Activated gamma-delta T cell treated with anti-CD3 and anti-CD28 coated beads, Interleukin-2, amount 50 U/mL, for 16 hours (primary cell): ENCODE measurements around the gene CDR2L.
"Not testable (repeated sequence)": the region's sequence is repeated elsewhere in the genome, so short reads cannot be mapped to it uniquely, and the experiment has no call there.

Experiments used
- DNase-seq: peaks from one replicate; pipeline ENCODE4 v3.0.0-alpha.2; 2020; ENCODE audit warnings: low read depth

CDR2L gene

GRCh38 chr17:74959826-74960515, 27.5 kb upstream of the CDR2L start:
- DNase-seq, result no peak

DNA sequence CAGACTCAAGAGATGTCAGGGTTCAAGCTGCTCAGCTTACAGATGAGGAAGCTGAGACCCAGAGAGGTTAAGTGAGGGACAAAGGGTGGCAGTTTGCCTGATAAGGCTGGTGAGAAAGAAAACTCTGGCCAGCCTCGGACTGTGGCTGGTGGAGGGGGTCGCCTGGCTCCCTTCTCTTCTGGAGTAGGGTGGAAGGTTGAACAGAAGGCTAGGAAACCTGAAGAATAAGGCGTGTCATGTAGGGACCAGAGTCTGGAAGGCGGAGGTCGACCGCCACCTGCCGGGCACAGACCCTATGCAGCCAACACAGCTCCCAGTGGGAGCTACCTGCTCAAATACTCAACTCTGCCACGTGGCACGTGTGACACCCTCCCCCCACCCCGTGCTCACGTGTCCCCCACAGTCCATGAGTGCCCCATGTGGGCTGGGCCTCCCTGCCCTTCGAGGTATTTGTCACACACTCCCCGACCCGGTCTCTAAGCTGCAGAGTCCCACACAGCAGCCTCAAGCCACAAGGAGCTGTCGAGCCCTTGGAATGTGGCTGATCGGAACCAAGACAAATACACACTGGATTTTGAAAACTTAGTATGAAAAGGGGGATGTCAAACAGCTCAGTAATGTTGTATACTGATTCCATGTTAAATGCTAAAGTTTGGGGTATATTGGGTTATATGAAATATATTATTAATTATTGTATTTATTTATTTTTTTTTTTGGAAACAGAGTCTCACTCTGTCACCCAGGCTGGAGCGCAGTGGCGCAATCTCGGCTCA, 26.7 kb upstream of the CDR2L start:
- no peak for DNase-seq

DNA sequence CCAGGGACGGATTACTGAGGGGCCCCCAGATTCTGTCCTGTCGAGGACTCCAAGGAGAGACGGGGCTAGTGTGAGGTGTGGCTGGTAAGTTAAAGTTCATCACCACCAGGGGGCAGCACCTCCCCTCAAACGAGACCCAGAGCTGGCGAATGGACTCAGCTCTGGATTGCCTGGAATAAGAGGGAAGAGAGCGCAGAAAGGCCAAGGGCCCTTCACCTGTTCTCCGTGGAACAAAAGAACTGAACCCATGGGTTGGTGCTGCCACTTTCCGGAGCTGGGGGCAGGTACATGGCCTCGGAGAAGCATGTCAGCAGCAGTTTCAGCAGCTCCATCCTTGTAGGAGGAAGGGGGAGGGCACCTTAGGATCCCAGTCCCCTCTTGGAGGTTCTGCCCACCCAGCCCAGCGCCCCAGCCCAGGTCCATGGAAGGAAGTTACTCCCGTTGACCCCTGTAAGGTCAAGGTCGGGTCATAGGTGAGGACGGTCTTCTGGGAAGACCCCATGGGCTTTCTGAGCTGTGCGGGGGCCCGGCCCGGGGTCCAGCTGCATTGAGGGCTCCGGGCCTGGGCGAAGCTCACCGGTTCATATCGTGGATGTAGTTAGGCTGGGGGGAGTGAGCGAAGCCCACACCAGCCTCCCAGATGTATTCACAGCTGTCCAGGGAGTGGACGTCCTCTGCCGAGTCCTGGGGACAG, 25.6 kb upstream of the CDR2L start:
- DNase-seq, result peak; percentile 77

GRCh38 chr17:74962622-74963394, 24.6 kb upstream of the CDR2L start:
- no peak for DNase-seq

GRCh38 chr17:74963656-74964055, 23.8 kb upstream of the CDR2L start:
- DNase-seq, result no peak

DNA sequence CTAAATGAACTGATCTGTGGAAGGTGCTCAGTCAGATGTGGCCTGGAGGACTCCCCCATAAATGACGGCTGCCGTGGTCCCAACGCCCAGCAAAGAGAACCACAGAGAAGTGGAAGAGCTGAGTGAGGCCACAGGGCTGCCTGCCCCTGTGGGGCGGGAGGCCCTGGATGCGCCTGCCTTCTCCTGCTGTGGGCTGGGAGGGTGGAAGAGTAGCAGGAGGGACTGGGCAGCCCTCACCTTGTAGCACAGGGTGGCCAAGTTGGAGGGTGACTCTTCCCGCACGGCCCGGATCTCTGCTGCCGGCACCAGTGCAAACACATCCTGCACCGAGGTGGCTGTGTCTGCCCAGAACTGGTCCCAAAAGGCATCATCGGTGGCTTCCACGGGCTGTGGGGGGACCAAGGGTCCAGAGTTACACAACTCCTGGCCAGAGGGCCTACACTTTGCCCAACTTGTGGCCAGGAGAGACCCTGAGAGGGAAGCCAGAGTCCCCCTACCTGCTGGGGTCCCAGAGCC, 23.1 kb upstream of the CDR2L start:
- DNase-seq, result no peak

GRCh38 chr17:74964988-74965622, 22.3 kb upstream of the CDR2L start:
- no peak for DNase-seq

DNA sequence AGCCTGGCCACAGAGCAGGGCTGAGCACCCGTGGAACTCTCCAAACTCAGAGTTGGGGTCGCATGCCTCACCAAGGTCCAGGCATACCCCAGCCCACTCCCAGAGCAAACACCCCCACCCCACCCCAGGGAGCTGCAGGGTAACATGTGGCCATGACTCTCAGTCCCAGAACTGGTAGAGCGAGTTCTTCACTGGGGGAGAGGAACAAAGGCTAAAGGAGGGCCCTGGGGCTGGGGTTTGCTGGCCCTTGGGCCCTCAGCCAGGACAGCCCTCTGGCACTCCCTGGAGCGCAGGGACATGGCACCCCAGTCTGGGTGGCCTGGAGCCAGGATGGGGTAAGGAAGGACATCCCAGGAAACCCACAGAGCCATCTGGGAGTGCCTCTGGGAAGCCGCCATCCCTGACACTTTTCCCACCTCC, 19.1 kb upstream of the CDR2L start:
- no peak for DNase-seq

DNA sequence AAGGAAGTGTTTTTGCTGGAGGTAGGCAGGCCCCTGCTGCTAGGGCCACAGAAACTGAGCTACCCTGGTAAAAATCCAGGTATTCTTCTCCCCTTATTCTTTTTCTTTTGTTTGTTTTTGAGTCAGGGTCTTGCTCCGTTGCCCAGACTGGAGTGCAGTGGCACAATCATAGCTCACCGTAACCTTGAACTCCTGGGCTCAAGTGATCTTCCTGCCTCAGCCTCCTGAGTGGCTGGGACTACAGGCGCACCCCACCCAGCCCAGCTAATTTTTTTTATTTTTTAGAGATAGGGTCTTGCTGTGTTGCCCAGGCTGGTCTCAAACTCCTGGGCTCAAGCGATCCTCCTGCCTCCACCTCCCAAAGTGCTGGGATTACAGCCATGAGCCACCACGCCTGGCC, 17.9 kb upstream of the CDR2L start:
- DNase-seq, result not testable (repeated sequence)

DNA sequence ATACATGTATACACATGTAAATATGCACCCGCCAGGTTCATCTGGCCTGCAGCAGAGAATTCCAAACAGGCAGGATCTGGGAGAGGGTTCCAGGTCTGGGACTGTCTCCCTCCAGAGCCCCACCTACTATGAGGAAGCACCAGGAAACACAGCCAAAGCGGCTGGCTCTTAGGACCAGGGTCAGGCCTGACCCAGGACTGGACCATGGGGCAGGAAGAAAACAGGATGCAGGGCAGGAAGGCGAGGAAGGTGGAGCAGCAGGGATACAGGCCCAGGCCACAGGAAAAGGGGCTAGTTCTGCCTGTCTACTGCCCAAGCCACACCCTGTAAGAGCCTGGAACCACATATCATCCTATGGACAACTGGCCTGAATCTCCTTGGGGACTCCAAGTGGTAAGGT, 17.0 kb upstream of the CDR2L start:
- no peak for DNase-seq

GRCh38 chr17:74971069-74971841, 16.2 kb upstream of the CDR2L start:
- DNase-seq, result no peak

DNA sequence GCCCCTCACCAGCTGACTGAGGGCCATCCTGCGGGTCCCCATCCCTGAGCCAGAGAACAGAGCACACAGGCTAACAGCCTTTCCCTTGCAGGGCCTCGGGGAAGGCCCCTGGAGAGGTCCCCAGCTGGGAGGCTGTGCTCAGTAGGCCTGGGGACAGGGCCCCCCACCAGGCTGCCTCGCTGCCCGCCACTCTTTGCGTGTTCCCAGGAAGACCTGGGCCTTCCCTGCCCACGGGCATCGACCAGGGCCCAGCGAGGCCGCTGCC, 15.7 kb upstream of the CDR2L start:
- DNase-seq, result no peak

DNA sequence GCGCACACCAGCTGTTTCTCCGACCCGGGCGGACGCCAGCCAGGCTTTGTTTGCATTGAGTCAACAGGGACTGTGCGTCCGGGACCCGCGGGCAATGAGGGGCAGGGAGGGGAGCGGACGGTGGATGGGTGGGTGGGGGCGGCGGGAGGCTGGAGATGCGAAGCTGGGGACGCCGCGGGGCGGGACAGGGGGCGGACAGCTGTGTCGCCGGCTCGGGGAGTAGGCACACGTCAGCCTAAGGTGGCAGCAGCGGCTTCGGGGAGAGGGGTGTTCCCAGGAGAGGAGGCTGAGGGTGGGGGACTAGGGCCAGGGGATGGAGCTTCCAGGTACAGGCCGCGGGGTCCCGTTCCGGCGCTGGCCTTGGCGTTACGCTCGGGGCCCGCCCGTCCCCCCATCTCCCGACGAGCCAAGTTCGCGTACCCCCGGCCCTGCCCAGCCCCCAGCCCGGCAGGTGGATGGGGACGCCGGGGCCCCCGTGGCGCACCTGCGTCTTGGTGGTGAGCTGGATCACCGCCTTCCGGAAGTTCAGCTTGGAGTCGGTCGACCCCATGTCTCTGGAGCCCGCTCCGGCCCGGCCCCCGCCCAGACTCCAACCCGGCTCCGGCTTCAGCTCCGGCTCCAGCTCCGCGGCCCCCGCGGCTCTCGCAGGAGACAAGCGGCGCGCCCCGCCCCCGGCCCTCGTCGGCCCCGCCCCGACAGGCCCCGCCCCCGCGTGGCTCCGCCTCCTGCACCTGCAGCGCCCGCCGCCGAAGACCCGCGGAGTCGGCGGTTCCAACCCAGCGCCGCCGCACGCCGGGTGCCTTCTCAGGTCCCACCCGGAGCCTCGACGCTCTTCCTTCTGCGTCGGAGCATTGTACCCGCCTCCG, 15.1 kb upstream of the CDR2L start, which contains the start of gene HID1:
HID1 (minus strand) TSS at position 653 of the 866 bp plus-strand sequence; CDS start at position 550, 103 bp downstream.
- DNase-seq, result peak; percentile 70

GRCh38 chr17:74972973-74973328, 14.5 kb upstream of the CDR2L start:
- no peak for DNase-seq

- DNase-seq, result no peak
These were observed 11.5 kb upstream of the CDR2L start for GRCh38 chr17:74975943-74976342.

- no peak for DNase-seq
These were observed 9.6 kb upstream of the CDR2L start for GRCh38 chr17:74977802-74978201.

GRCh38 chr17:74978240-74978639, 9.2 kb upstream of the CDR2L start:
- no peak for DNase-seq

GRCh38 chr17:74979408-74980146, 7.9 kb upstream of the CDR2L start:
- DNase-seq, result no peak

- DNase-seq, result no peak
These were observed 6.0 kb upstream of the CDR2L start for GRCh38 chr17:74981318-74981978.
